GM12872 (cell line): ENCODE measurements around the gene HES1.

Experiments
- CTCF ChIP-seq: IDR thresholded peaks from 3 replicates; pipeline ENCODE4 v1.5.1; 2011; ENCODE audit warnings: low read depth, mild to moderate bottlenecking, low read length, moderate library complexity; ENCODE audit not compliant: insufficient read depth

Gene HES1

GRCh38 chr3:194135806-194136518, at the start of gene HES1:
Gene HES1 (plus strand): TSS chr3:194136148. CDS start chr3:194136381, 233 bp downstream.
- TF ChIP-seq CTCF, result no peak

GRCh38 chr3:194086388-194087075, 49.4 kb upstream of the HES1 start:
- no peak for TF ChIP-seq CTCF

- no peak for TF ChIP-seq CTCF
Observed at GRCh38 chr3:194087280-194087679, 48.7 kb upstream of the HES1 start.

GRCh38 chr3:194087995-194088855, 47.7 kb upstream of the HES1 start:
- no peak for TF ChIP-seq CTCF

GRCh38 chr3:194089357-194090177, 46.4 kb upstream of the HES1 start:
- TF ChIP-seq CTCF, result no peak

- TF ChIP-seq CTCF, result no peak
Observed at GRCh38 chr3:194090716-194091115, 45.2 kb upstream of the HES1 start.

GRCh38 chr3:194091141-194091540, 44.8 kb upstream of the HES1 start:
- no peak for TF ChIP-seq CTCF
